GM23338 (cell line): ENCODE measurements around the gene CRYZ.
"Not testable (repeated sequence)": the region's sequence is repeated elsewhere in the genome, so short reads cannot be mapped to it uniquely, and the experiment has no call there.

Experiments used
- CREB1 ChIP-seq: fragments of 250-450 bp; sonication (Bioruptor Pico); IDR thresholded peaks from 2 replicates; pipeline ENCODE4 v1.5.0; 2020; ENCODE audit warnings: low read depth, mild to moderate bottlenecking, moderate library complexity
- CTCF ChIP-seq, 2 experiments: fragments of 200-600 bp in 1 of 2; sonication (generic) in 1 of 2; conservative IDR thresholded peaks; 2 replicates each; pipeline versions ENCODE4 v1.5.1 to v1.6.1; 2016 to 2017; ENCODE audit warnings: antibody characterized with exemption in 2 of 2, low read depth in 2 of 2, mild to moderate bottlenecking in 2 of 2, moderate library complexity in 1 of 2
- EZH2 ChIP-seq: fragments of 200-600 bp; sonication (generic); IDR thresholded peaks from one replicate; pipeline ENCODE4 v1.8.0; 2017; ENCODE audit warnings: antibody characterized with exemption, mild to moderate bottlenecking, low read depth; ENCODE audit not compliant: unreplicated experiment
- EZH2phosphoT487 ChIP-seq: fragments of 200-600 bp; sonication (generic); IDR thresholded peaks from one replicate; pipeline ENCODE4 v1.8.1; 2018; ENCODE audit warnings: antibody characterized with exemption; ENCODE audit not compliant: unreplicated experiment
- NANOG ChIP-seq: IDR thresholded peaks from 2 replicates; pipeline ENCODE4 v1.6.1; 2016; ENCODE audit warnings: antibody characterized with exemption, borderline replicate concordance
- POLR2AphosphoS5 ChIP-seq: IDR thresholded peaks from 2 replicates; pipeline ENCODE4 v1.6.1; 2016; ENCODE audit warnings: antibody characterized with exemption, low read depth

DNA sequence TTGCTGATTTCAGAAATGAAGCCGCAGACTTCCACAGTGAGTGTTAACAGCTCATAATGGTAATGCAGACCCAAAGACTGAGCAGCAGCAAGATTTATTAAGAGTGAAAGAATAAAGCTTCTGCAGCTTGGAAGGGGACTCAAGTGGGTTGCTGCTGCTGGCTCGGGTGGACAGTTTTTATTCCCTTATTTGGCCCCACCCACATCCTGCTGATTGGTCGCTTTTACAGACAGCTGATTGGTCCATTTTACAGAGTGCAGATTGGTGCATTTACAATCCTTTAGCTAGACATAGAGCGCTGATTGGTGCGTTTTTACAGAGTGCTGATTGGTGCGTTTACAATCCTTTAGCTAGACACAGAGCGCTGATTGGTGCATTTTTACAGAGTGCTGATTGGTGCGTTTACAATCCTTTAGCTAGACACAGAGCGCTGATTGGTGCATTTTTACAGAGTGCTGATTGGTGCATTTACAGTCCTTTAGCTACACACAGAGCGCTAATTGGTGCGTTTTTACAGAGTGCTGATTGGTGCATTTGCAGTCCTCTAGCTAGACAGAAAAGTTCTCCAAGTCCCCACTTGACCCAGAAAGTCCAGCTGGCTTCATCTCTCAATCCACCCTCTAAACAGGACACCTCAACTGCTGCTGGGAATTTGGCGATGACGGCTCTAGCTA lies 7.6 kb upstream of the CRYZ start:
- not testable (repeated sequence) for TF ChIP-seq NANOG; CTCF (conservative IDR thresholded peaks at IDR 0.05; ENCODE audit: low read depth in 2 of 2); POLR2AphosphoS5; EZH2; CREB1 (CRISPR knock-in tag); EZH2phosphoT487
